GM12892 (cell line): ENCODE results near the gene PAXX.

Source experiments
- DNase-seq: peaks from one replicate; pipeline ENCODE4 v3.0.0; 2011; ENCODE audit not compliant: insufficient read length
- FAIRE-seq: peaks from 2 replicates; lab custom pipeline; 2011; peaks lifted over from hg19 to GRCh38; lab: Jason Lieb, UNC
- POLR2A ChIP-seq: IDR thresholded peaks from 2 replicates; pipeline ENCODE4 v1.6.1; 2011; ENCODE audit warnings: low read depth, low read length, control low read depth
- POLR2AphosphoS5 ChIP-seq: IDR thresholded peaks from 2 replicates; pipeline ENCODE4 v1.6.1; 2011; ENCODE audit warnings: low read depth, low read length, control low read depth
- TAF1 ChIP-seq: IDR thresholded peaks from 2 replicates; pipeline ENCODE4 v1.6.1; 2011; ENCODE audit warnings: low read depth, mild to moderate bottlenecking, control low read depth, low read length, borderline replicate concordance

PAXX gene

GRCh38 chr9:136980669-136981478 is 11.3 kb upstream of the PAXX start:
- no peak for DNase-seq
- TF ChIP-seq TAF1 = no peak
- no peak for TF ChIP-seq POLR2A
- no peak for TF ChIP-seq POLR2AphosphoS5
- FAIRE-seq = no peak

GRCh38 chr9:136981588-136982231 is 10.5 kb upstream of the PAXX start:
- TF ChIP-seq POLR2AphosphoS5 (no peak), TAF1 (no peak), POLR2A (no peak)
- no peak for FAIRE-seq
- no peak for DNase-seq

- TF ChIP-seq TAF1 = no peak
- TF ChIP-seq POLR2AphosphoS5 = no peak
- no peak for TF ChIP-seq POLR2A
- DNase-seq (no peak), FAIRE-seq (no peak)
Observed at GRCh38 chr9:136982232-136983051, 9.8 kb upstream of the PAXX start, which contains the start of gene LCNL1. LCNL1 (plus strand) TSS chr9:136982993; CDS start chr9:136983587, 594 bp downstream.

GRCh38 chr9:136983167-136983566 is 9.1 kb upstream of the PAXX start:
- DNase-seq (no peak), FAIRE-seq (no peak)
- no peak for TF ChIP-seq TAF1
- TF ChIP-seq POLR2A = no peak
- TF ChIP-seq POLR2AphosphoS5 = no peak

GRCh38 chr9:136983656-136984314 is 8.4 kb upstream of the PAXX start:
- TF ChIP-seq POLR2A (no peak), TAF1 (no peak), POLR2AphosphoS5 (no peak)
- no peak for DNase-seq
- no peak for FAIRE-seq

GRCh38 chr9:136984464-136985026 is 7.7 kb upstream of the PAXX start:
- no peak for TF ChIP-seq TAF1
- no peak for TF ChIP-seq POLR2AphosphoS5
- no peak for TF ChIP-seq POLR2A
- no peak for FAIRE-seq
- DNase-seq = no peak

GRCh38 chr9:136985027-136985602 is 7.1 kb upstream of the PAXX start:
- DNase-seq (no peak), FAIRE-seq (no peak)
- TF ChIP-seq TAF1 (no peak), POLR2A (no peak), POLR2AphosphoS5 (no peak)

GRCh38 chr9:136985853-136986252 is 6.4 kb upstream of the PAXX start:
- DNase-seq = no peak
- no peak for FAIRE-seq
- no peak for TF ChIP-seq TAF1
- no peak for TF ChIP-seq POLR2A
- TF ChIP-seq POLR2AphosphoS5 = no peak

GRCh38 chr9:136988872-136989271 is 3.4 kb upstream of the PAXX start:
- TF ChIP-seq TAF1 (no peak), POLR2AphosphoS5 (no peak), POLR2A (no peak)
- FAIRE-seq = no peak
- no peak for DNase-seq

- FAIRE-seq (no peak), DNase-seq (no peak)
- no peak for TF ChIP-seq POLR2A
- no peak for TF ChIP-seq TAF1
- TF ChIP-seq POLR2AphosphoS5 = no peak
Observed at GRCh38 chr9:136990242-136990911, 1.8 kb upstream of the PAXX start.
